GM12891 (cell line): ENCODE measurements around the gene LHFPL2.

ENCODE experiments used
- DNase-seq: peaks from one replicate; pipeline ENCODE4 v3.0.0; 2011; ENCODE audit warnings: low spot score; ENCODE audit not compliant: insufficient read length
- FAIRE-seq: peaks from 2 replicates; lab custom pipeline; 2011; peaks lifted over from hg19 to GRCh38; lab: Jason Lieb, UNC
- PAX5 ChIP-seq: IDR thresholded peaks from 2 replicates; pipeline ENCODE4 v1.6.1; 2011; ENCODE audit warnings: low read length, moderate library complexity, mild to moderate bottlenecking; ENCODE audit not compliant: insufficient read depth, severe bottlenecking
- POLR2A ChIP-seq: IDR thresholded peaks from 2 replicates; pipeline ENCODE4 v1.6.1; 2011; ENCODE audit warnings: low read depth, low read length, control low read depth
- POLR2AphosphoS5 ChIP-seq: IDR thresholded peaks from 2 replicates; pipeline ENCODE4 v1.6.1; 2011; ENCODE audit warnings: low read depth, low read length, control low read depth
- POU2F2 ChIP-seq: IDR thresholded peaks from 2 replicates; pipeline ENCODE4 v1.6.1; 2011; ENCODE audit warnings: low read depth, mild to moderate bottlenecking, control low read depth, low read length, moderate library complexity
- SPI1 ChIP-seq: IDR thresholded peaks from 2 replicates; pipeline ENCODE4 v1.6.1; 2011; ENCODE audit warnings: low read depth, low read length, control low read depth
- TAF1 ChIP-seq: IDR thresholded peaks from 2 replicates; pipeline ENCODE4 v1.6.1; 2011; ENCODE audit warnings: low read depth, low read length, control low read depth

LHFPL2 gene

DNA sequence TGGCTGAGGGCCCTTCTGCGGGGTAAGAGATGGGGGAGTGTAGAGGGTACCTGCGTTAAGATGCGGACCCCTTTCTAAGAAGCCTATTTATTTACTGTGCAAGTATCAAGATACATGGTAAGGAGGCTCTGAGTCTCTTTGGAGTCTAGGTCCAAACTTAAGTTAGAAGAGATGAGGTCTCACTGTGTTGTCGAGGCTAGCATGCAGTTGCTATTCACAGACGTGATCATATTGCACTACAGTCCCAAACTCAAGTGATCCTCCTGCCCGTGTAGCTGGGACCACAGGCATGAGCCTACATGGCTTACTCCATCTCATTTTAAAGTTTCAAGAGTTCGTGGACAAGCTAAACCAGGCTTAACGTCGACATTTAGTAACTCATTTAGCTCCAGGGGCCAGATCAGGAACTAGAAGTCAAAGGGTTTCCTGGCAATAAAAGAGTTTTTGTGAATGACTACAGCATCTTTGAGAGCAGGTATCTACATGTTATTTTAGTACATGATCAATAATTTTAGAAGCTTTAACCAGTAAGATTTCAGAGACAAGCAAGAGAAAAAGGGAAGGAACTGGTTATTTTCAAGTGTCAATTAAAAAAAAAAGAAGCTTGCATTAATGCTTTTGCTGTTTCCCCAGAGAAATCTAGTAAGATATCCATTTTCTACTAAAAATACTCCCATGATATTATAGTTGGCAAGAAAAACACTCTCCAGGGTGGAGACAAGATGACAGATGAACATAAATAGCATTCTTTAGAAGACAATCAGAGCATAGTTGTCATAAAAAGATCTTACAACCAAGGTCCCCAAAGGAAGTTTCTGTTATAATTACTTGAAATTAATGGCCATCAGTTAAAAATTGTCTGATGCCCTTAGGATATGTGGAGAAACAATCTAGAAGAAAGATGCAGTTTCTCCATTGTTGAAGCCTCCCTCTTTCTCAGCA, 146.9 kb downstream of the LHFPL2 start:
- DNase-seq (no peak), FAIRE-seq (no peak)
- TF ChIP-seq POLR2A = no peak
- no peak for TF ChIP-seq PAX5
- TF ChIP-seq TAF1 = no peak
- TF ChIP-seq POU2F2 = no peak
- no peak for TF ChIP-seq SPI1

GRCh38 chr5:78500871-78501270, 147.7 kb downstream of the LHFPL2 start:
- FAIRE-seq (no peak), DNase-seq (no peak)
- no peak for TF ChIP-seq POLR2AphosphoS5
- TF ChIP-seq PAX5 = no peak
- no peak for TF ChIP-seq POLR2A
- no peak for TF ChIP-seq POU2F2
- no peak for TF ChIP-seq SPI1
- no peak for TF ChIP-seq TAF1

DNA sequence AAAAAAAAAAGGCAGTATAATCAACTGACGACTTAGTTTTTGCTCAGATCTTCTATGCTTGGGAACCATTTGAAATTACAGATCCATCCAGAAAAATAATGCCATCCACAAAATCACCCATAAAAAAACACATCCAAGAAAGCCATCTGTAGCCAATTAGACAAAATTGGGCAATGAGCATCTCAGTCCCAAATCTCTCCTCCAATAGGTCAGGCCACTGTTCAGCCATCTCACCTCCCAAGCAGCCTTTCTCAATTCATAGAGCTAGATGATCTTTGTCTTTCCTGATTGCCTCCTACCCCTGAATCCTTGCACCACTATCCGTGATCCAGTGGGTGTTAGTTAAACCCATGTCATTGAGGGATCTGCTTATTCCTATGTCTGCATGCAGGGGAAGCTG, 148.5 kb downstream of the LHFPL2 start:
- DNase-seq = no peak
- no peak for TF ChIP-seq POLR2AphosphoS5
- no peak for TF ChIP-seq PAX5
- TF ChIP-seq SPI1 = no peak
- TF ChIP-seq POLR2A = no peak
- TF ChIP-seq POU2F2 = no peak
- no peak for TF ChIP-seq TAF1
- no peak for FAIRE-seq

- no peak for FAIRE-seq
- no peak for DNase-seq
- TF ChIP-seq SPI1 (no peak), POLR2A (no peak), POLR2AphosphoS5 (no peak), PAX5 (no peak), TAF1 (no peak), POU2F2 (no peak)
These were observed 149.1 kb downstream of the LHFPL2 start for GRCh38 chr5:78499485-78499884.

- no peak for TF ChIP-seq POLR2A
- peak; percentile 63; the same call in 1 of the 2 replicates for TF ChIP-seq POU2F2
- DNase-seq (no peak), FAIRE-seq (peak; percentile 88)
These were observed 150.7 kb downstream of the LHFPL2 start for GRCh38 chr5:78497573-78498533.

GRCh38 chr5:78496373-78496772, 152.2 kb downstream of the LHFPL2 start:
- TF ChIP-seq SPI1 (no peak), POU2F2 (no peak), PAX5 (no peak), POLR2AphosphoS5 (no peak), POLR2A (no peak), TAF1 (no peak)
- DNase-seq (no peak), FAIRE-seq (no peak)

DNA sequence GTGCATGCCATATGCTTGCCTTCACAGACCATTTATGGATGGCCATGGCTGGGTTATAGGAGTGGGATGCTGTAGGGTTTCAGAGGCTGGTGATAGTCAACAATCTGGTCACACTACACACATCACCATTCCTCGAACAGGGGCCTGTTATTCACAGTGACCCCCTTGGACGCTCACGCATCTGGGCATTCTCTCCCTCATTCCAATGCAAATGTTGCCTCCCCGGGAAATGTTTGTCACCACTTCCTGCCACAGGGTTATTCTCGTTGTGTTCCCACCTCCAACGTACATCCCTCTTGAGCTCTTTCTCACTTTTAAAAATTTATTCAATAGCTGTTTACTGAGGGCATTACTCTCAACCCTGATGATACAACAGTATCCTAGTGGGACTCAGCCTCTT, 152.8 kb downstream of the LHFPL2 start:
- TF ChIP-seq POU2F2 = no peak
- TF ChIP-seq SPI1 = no peak
- TF ChIP-seq POLR2AphosphoS5 = no peak
- no peak for TF ChIP-seq TAF1
- TF ChIP-seq PAX5 = no peak
- no peak for DNase-seq
- peak; percentile 28 for FAIRE-seq

GRCh38 chr5:78492650-78493049, 155.9 kb downstream of the LHFPL2 start:
- TF ChIP-seq POLR2A (no peak), POU2F2 (no peak), POLR2AphosphoS5 (no peak), PAX5 (no peak), SPI1 (no peak), TAF1 (no peak)
- FAIRE-seq = no peak
- DNase-seq = no peak

GRCh38 chr5:78492224-78492623, 156.3 kb downstream of the LHFPL2 start:
- DNase-seq = no peak
- TF ChIP-seq SPI1 (no peak), PAX5 (no peak)
- no peak for FAIRE-seq
